ENCODE data around the gene TRAPPC12.

- no peak for TF ChIP-seq E2F1 (CRISPR knock-in tag; IDR thresholded peaks at IDR 0.05)
- TF ChIP-seq TEAD4 (CRISPR knock-in tag; IDR thresholded peaks at IDR 0.05): no peak
- TF ChIP-seq, protein P1, sequence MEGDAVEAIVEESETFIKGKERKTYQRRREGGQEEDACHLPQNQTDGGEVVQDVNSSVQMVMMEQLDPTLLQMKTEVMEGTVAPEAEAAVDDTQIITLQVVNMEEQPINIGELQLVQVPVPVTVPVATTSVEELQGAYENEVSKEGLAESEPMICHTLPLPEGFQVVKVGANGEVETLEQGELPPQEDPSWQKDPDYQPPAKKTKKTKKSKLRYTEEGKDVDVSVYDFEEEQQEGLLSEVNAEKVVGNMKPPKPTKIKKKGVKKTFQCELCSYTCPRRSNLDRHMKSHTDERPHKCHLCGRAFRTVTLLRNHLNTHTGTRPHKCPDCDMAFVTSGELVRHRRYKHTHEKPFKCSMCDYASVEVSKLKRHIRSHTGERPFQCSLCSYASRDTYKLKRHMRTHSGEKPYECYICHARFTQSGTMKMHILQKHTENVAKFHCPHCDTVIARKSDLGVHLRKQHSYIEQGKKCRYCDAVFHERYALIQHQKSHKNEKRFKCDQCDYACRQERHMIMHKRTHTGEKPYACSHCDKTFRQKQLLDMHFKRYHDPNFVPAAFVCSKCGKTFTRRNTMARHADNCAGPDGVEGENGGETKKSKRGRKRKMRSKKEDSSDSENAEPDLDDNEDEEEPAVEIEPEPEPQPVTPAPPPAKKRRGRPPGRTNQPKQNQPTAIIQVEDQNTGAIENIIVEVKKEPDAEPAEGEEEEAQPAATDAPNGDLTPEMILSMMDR (IDR thresholded peaks at IDR 0.05): no peak
- no peak for TF ChIP-seq PRDM15 (CRISPR knock-in tag; IDR thresholded peaks at IDR 0.05)
- TF ChIP-seq ETV6 (CRISPR knock-in tag; IDR thresholded peaks at IDR 0.05): no peak
These were observed 9.7 kb downstream of the TRAPPC12 start for GRCh38 chr2:3389193-3389592.
